CD14-positive monocyte (primary cell): Measurements from ENCODE around the gene SRPK2. TPM values are rescaled to one million over a fixed set of nuclear protein-coding genes. Genes with fewer than 3 reads are reported as not detected.

Source experiments
- DNase-seq, 3 donors: peaks; one replicate each; pipeline ENCODE4 v3.0.0-alpha.2; 2011 to 2022
- H2AFZ ChIP-seq: 2 replicates; pipeline ENCODE4 v1.6.0; 2012; ENCODE audit warnings: mild to moderate bottlenecking, low read depth, low read length, inconsistent platforms; ENCODE audit not compliant: insufficient read depth, poor library complexity, severe bottlenecking
- H3K27ac ChIP-seq, 2 donors: 1 replicate in 1 of 2; 2 replicates in 1 of 2; pipeline ENCODE4 v1.5.1; 2012 to 2013; ENCODE audit warnings: low read length in 2 of 2, control low read depth in 1 of 2, inconsistent platforms in 1 of 2, low read depth in 1 of 2, mild to moderate bottlenecking in 1 of 2
- H3K27me3 ChIP-seq, 2 donors: one replicate each; pipeline versions ENCODE4 v1.6.0 to v1.6.1; 2011 to 2013; ENCODE audit warnings: low read length in 2 of 2; ENCODE audit not compliant: control insufficient read depth in 2 of 2, insufficient read depth in 2 of 2
- H3K36me3 ChIP-seq, 2 donors: replicated peaks in 1 of 2; 1 replicate in 1 of 2; 2 replicates in 1 of 2; pipeline versions ENCODE4 v1.5.1 to v1.6.1; 2012 to 2013; ENCODE audit warnings: low read length in 2 of 2, control low read depth in 1 of 2, inconsistent platforms in 1 of 2, mild to moderate bottlenecking in 1 of 2; ENCODE audit not compliant: insufficient read depth in 2 of 2, control insufficient read depth in 1 of 2
- H3K4me1 ChIP-seq, 2 donors: 1 replicate in 1 of 2; 2 replicates in 1 of 2; pipeline versions ENCODE4 v1.5.1 to v1.6.1; 2012 to 2013; ENCODE audit warnings: low read length in 2 of 2, control low read depth in 1 of 2, inconsistent platforms in 1 of 2, mild to moderate bottlenecking in 1 of 2, moderate library complexity in 1 of 2; ENCODE audit not compliant: insufficient read depth in 2 of 2, control insufficient read depth in 1 of 2
- H3K4me2 ChIP-seq: replicated peaks from 2 replicates; pipeline ENCODE3; 2012; ENCODE audit warnings: low read length, moderate library complexity, mild to moderate bottlenecking; ENCODE audit not compliant: poor library complexity, severe bottlenecking; ENCODE audit errors: extremely low read depth
- H3K4me3 ChIP-seq, 3 experiments: fragments of 200-600 bp in 1 of 3; sonication (generic) in 1 of 3; replicated peaks in 1 of 3; 1 replicate in 2 of 3; 2 replicates in 1 of 3; pipeline ENCODE4 v1.5.1; 2011 to 2013; ENCODE audit warnings: low read length in 3 of 3, mild to moderate bottlenecking in 3 of 3, control low read depth in 2 of 3, low read depth in 2 of 3, inconsistent platforms in 1 of 3, moderate library complexity in 1 of 3
- H3K79me2 ChIP-seq: 2 replicates; pipeline ENCODE4 v1.6.0; 2012; ENCODE audit warnings: mild to moderate bottlenecking, control low read depth, inconsistent platforms, low read length, moderate library complexity; ENCODE audit not compliant: insufficient read depth
- H3K9ac ChIP-seq: 2 replicates; pipeline ENCODE4 v1.6.0; 2017; ENCODE audit warnings: low read length, mild to moderate bottlenecking; ENCODE audit not compliant: insufficient read depth, poor library complexity, severe bottlenecking
- H3K9me3 ChIP-seq, 2 donors: replicated peaks in 1 of 2; 1 replicate in 1 of 2; 2 replicates in 1 of 2; pipeline versions ENCODE4 v1.5.1 to v1.6.1; 2012 to 2013; ENCODE audit warnings: low read length in 2 of 2, control low read depth in 1 of 2; ENCODE audit not compliant: control insufficient read depth in 1 of 2, insufficient read depth in 1 of 2
- H4K20me1 ChIP-seq: 2 replicates; pipeline ENCODE4 v1.6.0; 2012; ENCODE audit warnings: mild to moderate bottlenecking, low read length, control low read depth, moderate library complexity; ENCODE audit not compliant: insufficient read depth
- H3K27ac Mint-ChIP-seq, 7 donors: one replicate each; pipeline ENCODE4 v1.8.0; 2020; ENCODE audit warnings: mild to moderate bottlenecking in 7 of 7, mixed read lengths in 7 of 7, moderate library complexity in 6 of 7, inconsistent platforms in 2 of 7
- H3K27me3 Mint-ChIP-seq, 3 donors: one replicate each; pipeline ENCODE4 v1.8.0; 2021 to 2022; ENCODE audit warnings: low read depth in 3 of 3, mild to moderate bottlenecking in 3 of 3, mixed read lengths in 3 of 3, moderate library complexity in 3 of 3, inconsistent platforms in 1 of 3
- H3K36me3 Mint-ChIP-seq, 2 donors: one replicate each; pipeline ENCODE4 v1.8.0; 2020; ENCODE audit warnings: mixed read lengths in 2 of 2, inconsistent platforms in 1 of 2, mild to moderate bottlenecking in 1 of 2
- H3K4me1 Mint-ChIP-seq: one replicate; pipeline ENCODE4 v1.8.0; 2020; ENCODE audit warnings: mild to moderate bottlenecking, mixed read lengths
- H3K4me3 Mint-ChIP-seq, 2 donors: one replicate each; pipeline ENCODE4 v1.8.0; 2020; ENCODE audit warnings: mild to moderate bottlenecking in 2 of 2, mixed read lengths in 2 of 2, moderate library complexity in 1 of 2
- H3K9me3 Mint-ChIP-seq, 7 donors: one replicate each; pipeline ENCODE4 v1.8.0; 2020 to 2022; ENCODE audit warnings: mixed read lengths in 7 of 7, mild to moderate bottlenecking in 6 of 7, moderate library complexity in 6 of 7, inconsistent platforms in 2 of 7
- WGBS: methylation state at CpG from one replicate; pipeline ENCODE4 v1.1.5; 2013; ENCODE audit warnings: missing lambda C conversion rate; ENCODE audit not compliant: insufficient coverage; 5-methylcytosine and 5-hydroxymethylcytosine counted together
- intact Hi-C, 2 donors: fragments of 100-400 bp; cut with micrococcal nuclease; formaldehyde crosslinking; loops; one replicate each; pipeline versions ENCODE4 v1.15.0 to v1.15.1; 2023
- polyA plus RNA-seq, 3 donors: library from polyadenylated mRNA; depleted of rRNA in 1 of 3; unstranded in 2 of 3; stranded (reverse) in 1 of 3; fragments of 300-500 nt in 2 of 3; fragments of >200 nt in 1 of 3; fragmentation: Illumina TruSeq in 2 of 3; gene quantifications; 1 replicate in 2 of 3; 2 replicates in 1 of 3; pipeline ENCODE4 v1.2.3, GENCODE V29; 2012 to 2021
- TF ChIP-seq, protein P1 (sequence below): fragments of 200-600 bp; IDR thresholded peaks from one replicate; pipeline ENCODE4 v1.8.0; 2022; ENCODE audit warnings: antibody characterized with exemption, mild to moderate bottlenecking

Gene SRPK2
- polyA plus RNA-seq, 3 donors: 12.6 to 37.7 (median 30.0) TPM

DNA sequence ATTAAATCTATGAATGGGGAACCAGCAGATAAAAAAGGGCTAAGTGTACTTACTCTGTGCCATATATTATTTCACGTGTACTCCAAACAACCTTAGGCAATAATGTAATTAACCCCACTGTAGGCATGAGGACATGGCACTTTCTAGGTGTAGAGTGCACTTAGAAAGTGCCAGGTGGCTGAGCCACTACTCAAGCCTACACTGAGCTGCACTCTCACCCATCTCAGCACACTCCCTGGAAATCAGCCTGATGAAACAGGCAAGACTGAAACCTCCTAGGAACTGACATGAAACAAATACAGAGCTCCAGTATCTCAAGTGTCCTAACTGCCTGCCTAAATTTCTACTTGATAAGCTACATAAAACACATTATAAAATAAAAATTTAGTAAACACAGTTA is 227.4 kb downstream of the SRPK2 start:
- Histone ChIP-seq H3K36me3 (peaks cover 34 to 73% of the 10 kb centered on the region in 2 donors), H3K9me3 (no peaks in the 10 kb centered on the region), H3K27me3 (no peaks in the 10 kb centered on the region), H2AFZ (no peak overlapping the region), H3K27ac (no peak overlapping the region), H4K20me1 (no peaks in the 10 kb centered on the region), H3K4me3 (no peak overlapping the region), H3K4me2 (no peak overlapping the region), H3K4me1 (no peaks in the 10 kb centered on the region), H3K9ac (no peak overlapping the region), H3K79me2 (no peaks in the 10 kb centered on the region)
- TF ChIP-seq, protein P1, sequence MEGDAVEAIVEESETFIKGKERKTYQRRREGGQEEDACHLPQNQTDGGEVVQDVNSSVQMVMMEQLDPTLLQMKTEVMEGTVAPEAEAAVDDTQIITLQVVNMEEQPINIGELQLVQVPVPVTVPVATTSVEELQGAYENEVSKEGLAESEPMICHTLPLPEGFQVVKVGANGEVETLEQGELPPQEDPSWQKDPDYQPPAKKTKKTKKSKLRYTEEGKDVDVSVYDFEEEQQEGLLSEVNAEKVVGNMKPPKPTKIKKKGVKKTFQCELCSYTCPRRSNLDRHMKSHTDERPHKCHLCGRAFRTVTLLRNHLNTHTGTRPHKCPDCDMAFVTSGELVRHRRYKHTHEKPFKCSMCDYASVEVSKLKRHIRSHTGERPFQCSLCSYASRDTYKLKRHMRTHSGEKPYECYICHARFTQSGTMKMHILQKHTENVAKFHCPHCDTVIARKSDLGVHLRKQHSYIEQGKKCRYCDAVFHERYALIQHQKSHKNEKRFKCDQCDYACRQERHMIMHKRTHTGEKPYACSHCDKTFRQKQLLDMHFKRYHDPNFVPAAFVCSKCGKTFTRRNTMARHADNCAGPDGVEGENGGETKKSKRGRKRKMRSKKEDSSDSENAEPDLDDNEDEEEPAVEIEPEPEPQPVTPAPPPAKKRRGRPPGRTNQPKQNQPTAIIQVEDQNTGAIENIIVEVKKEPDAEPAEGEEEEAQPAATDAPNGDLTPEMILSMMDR: no peak
- Mint-ChIP-seq H3K27ac (no peak overlapping the region), H3K36me3 (peaks cover 43 to 62% of the 10 kb centered on the region in 2 donors), H3K4me3 (no peak overlapping the region), H3K4me1 (peaks cover 8% of the 10 kb centered on the region), H3K27me3 (peaks cover 0 to 2% (median 0%) of the 10 kb centered on the region in 3 donors), H3K9me3 (peaks cover 0 to 6% (median 3%) of the 10 kb centered on the region in 7 donors)
- no peak for DNase-seq
- WGBS: no CpG with 5 or more reads among the region's 1 CpG
- intact Hi-C loops: no loop called here

DNA sequence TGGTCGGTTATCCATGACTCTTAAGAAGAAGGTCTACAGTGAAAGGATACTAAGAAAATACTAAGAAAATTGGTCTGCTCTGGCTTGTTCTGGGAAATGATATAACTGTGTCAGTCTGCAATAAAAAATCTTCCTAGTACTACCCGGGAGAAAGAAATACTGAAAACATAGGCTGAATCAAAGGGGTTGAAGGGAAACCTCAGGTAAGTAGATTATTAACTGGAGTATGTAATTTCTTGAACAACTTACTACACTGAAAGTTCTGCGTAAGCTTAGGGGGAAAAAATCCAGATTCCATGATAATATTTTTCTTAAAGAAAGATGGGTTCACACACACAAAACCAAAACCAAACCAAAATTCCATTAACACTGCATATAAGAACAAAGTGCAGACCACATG is 231.4 kb downstream of the SRPK2 start:
- peaks cover 8% of the 10 kb centered on the region for H3K4me1 Mint-ChIP-seq
- peaks cover 0 to 3% (median 1%) of the 10 kb centered on the region in 3 donors for H3K27me3 Mint-ChIP-seq
- Histone ChIP-seq H3K4me3 (no peak overlapping the region), H3K4me2 (no peak overlapping the region), H3K27ac (no peak overlapping the region), H3K27me3 (no peaks in the 10 kb centered on the region), H3K9ac (no peak overlapping the region), H3K4me1 (no peaks in the 10 kb centered on the region), H3K9me3 (no peaks in the 10 kb centered on the region), H3K36me3 (peaks cover 4 to 64% of the 10 kb centered on the region in 2 donors), H2AFZ (no peak overlapping the region), H4K20me1 (peaks cover 11% of the 10 kb centered on the region), H3K79me2 (no peaks in the 10 kb centered on the region)
- 100% methylated on average over 1 of the region's 3 CpGs for WGBS
- DNase-seq: no peak
- TF ChIP-seq, protein P1: no peak
- peaks cover 24 to 44% of the 10 kb centered on the region in 2 donors for H3K36me3 Mint-ChIP-seq
- H3K4me3 Mint-ChIP-seq: no peak overlapping the region
- intact Hi-C loops: no loop called here
- H3K27ac Mint-ChIP-seq: peak overlapping the region in 1 of 7 donors; percentile 6
- H3K9me3 Mint-ChIP-seq: no peaks in the 10 kb centered on the region
